OCI-LY7 (cell line): ENCODE data around the gene DVL2.

ENCODE experiments used
- EZH2phosphoT487 ChIP-seq: fragments of 200-600 bp; sonication (generic); IDR thresholded peaks from 2 replicates; pipeline ENCODE4 v1.6.1; 2018; ENCODE audit warnings: low read depth, borderline replicate concordance, mild to moderate bottlenecking, mixed run types, antibody characterized with exemption, low read length, moderate library complexity, mixed read lengths
- TF ChIP-seq, protein P1 (sequence below): fragments of 200-600 bp; sonication (generic); conservative IDR thresholded peaks from 2 replicates; pipeline ENCODE4 v1.5.1; 2014; ENCODE audit warnings: mild to moderate bottlenecking, antibody characterized with exemption, low read length, moderate library complexity, mixed read lengths

DNA sequence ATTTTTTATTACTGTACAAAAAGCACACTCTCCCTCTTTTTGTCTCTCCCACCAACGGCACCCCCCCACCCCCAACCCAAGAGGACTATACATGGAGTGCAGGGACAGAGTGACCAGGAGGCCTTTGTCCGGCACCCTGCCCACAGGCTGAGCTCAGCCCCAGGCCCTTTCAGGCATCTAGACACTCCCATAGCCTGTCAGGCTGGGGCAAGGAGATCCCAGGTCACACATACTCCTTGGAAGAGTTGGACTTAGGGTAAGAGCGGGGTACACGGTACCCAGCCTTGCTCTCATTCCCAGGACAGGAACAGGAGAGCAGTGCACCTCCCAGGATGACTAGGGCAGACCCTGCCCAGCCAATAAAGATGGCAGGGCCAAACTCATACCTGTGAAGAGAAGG is 25.8 kb upstream of the DVL2 start:
- TF ChIP-seq, protein P1, sequence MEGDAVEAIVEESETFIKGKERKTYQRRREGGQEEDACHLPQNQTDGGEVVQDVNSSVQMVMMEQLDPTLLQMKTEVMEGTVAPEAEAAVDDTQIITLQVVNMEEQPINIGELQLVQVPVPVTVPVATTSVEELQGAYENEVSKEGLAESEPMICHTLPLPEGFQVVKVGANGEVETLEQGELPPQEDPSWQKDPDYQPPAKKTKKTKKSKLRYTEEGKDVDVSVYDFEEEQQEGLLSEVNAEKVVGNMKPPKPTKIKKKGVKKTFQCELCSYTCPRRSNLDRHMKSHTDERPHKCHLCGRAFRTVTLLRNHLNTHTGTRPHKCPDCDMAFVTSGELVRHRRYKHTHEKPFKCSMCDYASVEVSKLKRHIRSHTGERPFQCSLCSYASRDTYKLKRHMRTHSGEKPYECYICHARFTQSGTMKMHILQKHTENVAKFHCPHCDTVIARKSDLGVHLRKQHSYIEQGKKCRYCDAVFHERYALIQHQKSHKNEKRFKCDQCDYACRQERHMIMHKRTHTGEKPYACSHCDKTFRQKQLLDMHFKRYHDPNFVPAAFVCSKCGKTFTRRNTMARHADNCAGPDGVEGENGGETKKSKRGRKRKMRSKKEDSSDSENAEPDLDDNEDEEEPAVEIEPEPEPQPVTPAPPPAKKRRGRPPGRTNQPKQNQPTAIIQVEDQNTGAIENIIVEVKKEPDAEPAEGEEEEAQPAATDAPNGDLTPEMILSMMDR, result no peak
- TF ChIP-seq EZH2phosphoT487, result no peak
